Gastrocnemius medialis (tissue), 4 donors: ENCODE data around the gene C10orf95. TPM values are rescaled to one million over a fixed set of nuclear protein-coding genes. Genes with fewer than 3 reads are reported as not detected.
"Not testable (repeated sequence)": the region's sequence is repeated elsewhere in the genome, so short reads cannot be mapped to it uniquely, and the experiment has no call there.

ENCODE experiments used
- ATAC-seq, 2 donors: fragments of 150-250 bp; one replicate each; pipeline ENCODE4 v1.9.1; 2016
- DNase-seq, 2 donors: peaks; one replicate each; pipeline ENCODE4 v3.0.0-alpha.2; 2019
- H3K27ac ChIP-seq, 4 donors: fragments of 200-600 bp; sonication (generic); 1 replicate in 1 of 4; 2 replicates in 3 of 4; pipeline ENCODE4 v1.5.1; 2016 to 2018; ENCODE audit warnings: mild to moderate bottlenecking in 2 of 4, moderate library complexity in 1 of 4
- H3K27me3 ChIP-seq, 3 donors: fragments of 200-600 bp; sonication (generic) in 2 of 3; 1 replicate in 1 of 3; 2 replicates in 2 of 3; pipeline versions ENCODE4 v1.5.1 to v1.6.0; 2016 to 2019; ENCODE audit warnings: mild to moderate bottlenecking in 1 of 3, moderate library complexity in 1 of 3
- H3K36me3 ChIP-seq, 2 donors: fragments of 200-600 bp; sonication (generic) in 1 of 2; one replicate each; pipeline ENCODE4 v1.5.1; 2017 to 2018
- H3K4me1 ChIP-seq, 2 donors: fragments of 200-600 bp; sonication (generic) in 1 of 2; one replicate each; pipeline ENCODE4 v1.5.1; 2016 to 2017; ENCODE audit warnings: mild to moderate bottlenecking in 2 of 2
- H3K4me3 ChIP-seq, 4 donors: fragments of 200-600 bp; sonication (generic) in 3 of 4; 1 replicate in 1 of 4; 2 replicates in 3 of 4; pipeline ENCODE4 v1.5.1; 2016 to 2019; ENCODE audit warnings: mild to moderate bottlenecking in 2 of 4
- H3K9me3 ChIP-seq, 3 donors: fragments of 200-600 bp; sonication (generic) in 2 of 3; 1 replicate in 1 of 3; 2 replicates in 2 of 3; pipeline ENCODE4 v1.5.1; 2016 to 2019
- POLR2A ChIP-seq, 2 donors: fragments of 450-650 bp; IDR thresholded peaks; one replicate each; pipeline ENCODE4 v1.6.1; 2017; ENCODE audit warnings: antibody characterized with exemption in 2 of 2, mild to moderate bottlenecking in 2 of 2, moderate library complexity in 2 of 2
- in situ Hi-C, 4 donors: fragments of 200-750 bp; cut with MboI; loops; one replicate each; pipeline versions ENCODE4 v1.15.0 to v1.8.0; 2017; ENCODE audit warnings: low sequenced_read_pairs in 4 of 4
- intact Hi-C: fragments of 100-400 bp; cut with DNase I; formaldehyde crosslinking; loops from one replicate; pipeline ENCODE4 v1.15.1; 2023; ENCODE audit warnings: low total_unique reads
- total RNA-seq, 4 donors: library from RNA; depleted of rRNA; stranded (reverse); fragments of >200 nt; gene quantifications; one replicate each; pipeline versions ENCODE4 v1.1.0 to v1.2.3, GENCODE V29; 2016
- TF ChIP-seq, protein P1 (sequence below), 5 experiments: fragments of 450-650 bp in 3 of 5; fragments of 200-600 bp in 2 of 5; sonication (generic) in 2 of 5; IDR thresholded peaks in 4 of 5; conservative IDR thresholded peaks in 1 of 5; 1 replicate in 4 of 5; 2 replicates in 1 of 5; pipeline ENCODE4 v1.5.1; 2016 to 2019; ENCODE audit warnings: antibody characterized with exemption in 5 of 5, mild to moderate bottlenecking in 3 of 5, moderate library complexity in 3 of 5

C10orf95 gene
- total RNA-seq, 4 donors from 2014 or later, result not detected

DNA sequence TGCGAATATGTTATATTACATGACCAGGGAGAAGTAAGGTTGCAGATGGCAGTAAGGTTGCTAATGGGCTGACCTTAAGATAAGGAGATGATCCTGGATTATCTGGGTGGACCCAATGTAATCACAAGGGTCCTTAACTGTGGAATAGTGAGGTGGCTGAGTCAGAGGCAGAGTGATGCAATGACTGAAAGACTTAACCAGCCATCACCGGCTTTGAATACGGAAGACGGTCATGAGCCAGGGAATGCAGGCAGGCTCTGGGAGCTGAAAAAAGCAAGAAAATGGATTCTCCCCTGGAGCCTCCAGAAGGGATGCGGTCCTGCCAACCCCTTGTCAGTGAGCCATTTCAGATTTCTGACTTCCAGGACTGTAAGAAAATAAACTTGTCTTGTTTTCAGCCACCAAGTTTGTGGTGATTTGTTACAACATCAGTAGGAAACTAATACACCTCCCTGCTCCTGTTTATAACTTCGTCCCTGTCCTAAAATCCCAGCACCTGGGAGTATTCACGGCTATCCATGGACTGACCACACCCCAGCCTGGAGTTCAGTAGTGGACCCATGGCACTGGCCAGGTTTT lies 4.6 kb upstream of the C10orf95 start:
- H3K4me3 ChIP-seq, result no peak overlapping the region
- DNase-seq, result no peak
- peaks cover 7 to 18% of the 10 kb centered on the region in 2 donors for H3K4me1 ChIP-seq
- H3K36me3 ChIP-seq, result no peaks in the 10 kb centered on the region
- in situ Hi-C loops (no loop called here), intact Hi-C loops (no loop called here)
- TF ChIP-seq, protein P1, sequence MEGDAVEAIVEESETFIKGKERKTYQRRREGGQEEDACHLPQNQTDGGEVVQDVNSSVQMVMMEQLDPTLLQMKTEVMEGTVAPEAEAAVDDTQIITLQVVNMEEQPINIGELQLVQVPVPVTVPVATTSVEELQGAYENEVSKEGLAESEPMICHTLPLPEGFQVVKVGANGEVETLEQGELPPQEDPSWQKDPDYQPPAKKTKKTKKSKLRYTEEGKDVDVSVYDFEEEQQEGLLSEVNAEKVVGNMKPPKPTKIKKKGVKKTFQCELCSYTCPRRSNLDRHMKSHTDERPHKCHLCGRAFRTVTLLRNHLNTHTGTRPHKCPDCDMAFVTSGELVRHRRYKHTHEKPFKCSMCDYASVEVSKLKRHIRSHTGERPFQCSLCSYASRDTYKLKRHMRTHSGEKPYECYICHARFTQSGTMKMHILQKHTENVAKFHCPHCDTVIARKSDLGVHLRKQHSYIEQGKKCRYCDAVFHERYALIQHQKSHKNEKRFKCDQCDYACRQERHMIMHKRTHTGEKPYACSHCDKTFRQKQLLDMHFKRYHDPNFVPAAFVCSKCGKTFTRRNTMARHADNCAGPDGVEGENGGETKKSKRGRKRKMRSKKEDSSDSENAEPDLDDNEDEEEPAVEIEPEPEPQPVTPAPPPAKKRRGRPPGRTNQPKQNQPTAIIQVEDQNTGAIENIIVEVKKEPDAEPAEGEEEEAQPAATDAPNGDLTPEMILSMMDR (IDR thresholded peaks at IDR 0.05 in 4 of 5, conservative IDR thresholded peaks at IDR 0.05 in 1 of 5), result no peak
- H3K9me3 ChIP-seq, result no peaks in the 10 kb centered on the region
- no peaks in the 10 kb centered on the region for H3K27me3 ChIP-seq
- H3K27ac ChIP-seq, result no peak overlapping the region
- no peak for ATAC-seq

DNA sequence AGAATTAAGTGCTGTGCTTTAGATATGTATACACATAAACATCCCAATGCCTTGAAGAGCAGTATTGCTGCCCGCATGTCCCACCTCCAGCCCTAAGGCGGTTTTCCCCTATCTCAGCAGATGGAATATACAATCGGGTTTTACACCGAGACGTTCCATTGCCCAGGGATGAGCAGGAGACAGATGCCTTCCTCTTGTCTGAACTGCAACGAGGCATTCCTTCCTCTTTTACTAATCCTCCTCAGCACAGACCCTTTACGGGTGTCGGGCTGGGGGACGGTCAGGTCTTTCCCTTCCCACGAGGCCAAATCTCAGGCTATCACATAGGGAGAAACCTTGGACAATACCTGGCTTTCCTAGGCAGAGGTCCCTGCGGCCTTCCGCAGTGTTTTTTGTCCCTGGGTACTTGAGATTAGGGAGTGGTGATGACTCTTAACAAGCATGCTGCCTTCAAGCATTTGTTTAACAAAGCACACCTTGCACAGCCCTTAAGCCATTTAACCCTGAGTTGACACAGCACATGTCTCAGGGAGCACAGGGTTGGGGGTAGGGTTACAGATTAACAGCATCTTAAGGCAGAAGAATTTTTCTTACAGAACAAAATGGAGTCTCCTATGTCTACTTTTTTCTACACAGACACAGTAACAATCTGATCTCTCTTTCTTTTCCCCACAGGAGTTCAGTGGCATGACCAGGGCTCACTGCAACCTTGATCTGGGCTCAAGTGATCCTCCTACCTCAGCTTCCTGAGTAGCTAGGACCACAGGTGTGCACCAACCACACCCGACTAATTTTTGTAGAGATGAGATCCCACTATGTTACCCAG lies 3.5 kb upstream of the C10orf95 start:
- in situ Hi-C loops, H3K36me3 ChIP-seq, H3K4me3 ChIP-seq, H3K9me3 ChIP-seq, DNase-seq, H3K27me3 ChIP-seq, H3K27ac ChIP-seq, intact Hi-C loops, ATAC-seq: not testable (repeated sequence)
- peaks cover 6 to 16% of the 10 kb centered on the region in 2 donors for H3K4me1 ChIP-seq

DNA sequence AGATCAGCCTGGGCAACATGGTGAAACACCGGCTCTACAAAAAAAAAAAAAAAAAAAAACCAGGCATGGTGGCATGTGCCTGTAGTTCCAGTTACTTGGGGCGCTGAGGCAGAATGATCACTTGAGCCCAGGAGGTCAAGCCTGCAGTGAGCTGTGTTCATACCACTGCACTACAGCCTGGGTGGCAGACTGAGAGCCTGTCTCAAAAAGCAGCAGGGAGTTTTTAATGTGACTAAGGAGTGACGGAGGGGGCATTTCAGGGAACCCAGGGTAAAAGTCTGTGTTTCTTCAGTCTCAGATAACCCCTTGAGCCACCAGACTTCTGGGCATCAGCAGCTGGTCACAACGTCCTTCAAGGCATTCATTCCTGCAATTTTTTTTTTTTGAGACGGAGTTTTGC lies 2.2 kb upstream of the C10orf95 start:
- in situ Hi-C loops (no loop called here), intact Hi-C loops (no loop called here)
- ATAC-seq, result no peak
- Histone ChIP-seq H3K27ac (peak overlapping the region; percentile 65 to 69 (median 68)), H3K4me3 (no peak overlapping the region), H3K4me1 (peaks cover 10 to 16% of the 10 kb centered on the region in 2 donors), H3K27me3 (no peaks in the 10 kb centered on the region), H3K9me3 (no peaks in the 10 kb centered on the region), H3K36me3 (no peaks in the 10 kb centered on the region)
- DNase-seq, result no peak
- TF ChIP-seq POLR2A (IDR thresholded peaks at IDR 0.05), result no peak
- TF ChIP-seq, protein P1 (IDR thresholded peaks at IDR 0.05 in 4 of 5, conservative IDR thresholded peaks at IDR 0.05 in 1 of 5), result no peak

DNA sequence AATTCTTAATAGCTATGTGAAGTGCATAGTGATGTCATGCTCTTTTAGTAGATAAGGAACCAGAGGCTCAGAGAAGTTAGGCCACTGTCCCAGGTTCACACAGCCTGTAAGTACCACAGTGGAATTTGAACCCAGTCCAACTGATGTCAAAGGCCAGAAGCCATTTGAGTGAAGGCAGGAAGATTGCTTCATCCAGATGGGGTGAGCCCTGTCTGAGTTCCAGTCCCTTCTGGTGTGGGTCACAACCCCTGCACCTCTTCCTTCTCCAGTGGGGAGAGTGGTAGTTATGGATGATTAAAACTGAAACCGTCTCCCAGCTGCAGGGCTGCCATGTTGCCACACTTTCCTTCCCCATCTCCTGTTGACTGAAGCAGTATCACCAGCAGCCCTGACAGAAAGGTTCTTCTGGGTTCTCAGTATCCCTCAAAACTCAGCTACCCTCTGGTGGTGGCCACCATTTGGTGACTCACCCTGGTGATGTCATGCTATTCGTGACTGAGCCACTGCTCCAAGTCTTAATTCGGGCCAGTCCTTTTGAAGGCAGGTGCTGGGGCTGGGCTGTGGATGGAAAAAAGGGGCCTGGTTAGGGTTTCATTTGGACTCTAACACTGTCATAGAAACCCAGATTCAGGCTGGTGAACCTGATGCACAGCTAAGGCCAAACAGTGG lies 1.5 kb upstream of the C10orf95 start:
- intact Hi-C loops, result no loop called here
- peak; percentile 43 to 47 for ATAC-seq
- Histone ChIP-seq H3K27me3 (no peaks in the 10 kb centered on the region), H3K4me3 (no peak overlapping the region), H3K36me3 (no peaks in the 10 kb centered on the region), H3K9me3 (no peaks in the 10 kb centered on the region), H3K4me1 (peaks cover 10 to 16% of the 10 kb centered on the region in 2 donors), H3K27ac (peak overlapping the region; percentile 65 to 69 (median 68))
- TF ChIP-seq, protein P1 (IDR thresholded peaks at IDR 0.05 in 4 of 5, conservative IDR thresholded peaks at IDR 0.05 in 1 of 5), result no peak
- TF ChIP-seq POLR2A (IDR thresholded peaks at IDR 0.05), result no peak
- in situ Hi-C loops, result no loop called here
- peak in 1 of 2 donors; percentile 55 for DNase-seq
